CD4-positive, alpha-beta T cell treated with Interferon gamma for 1 hour (primary cell): ENCODE data around the gene SVBP.
"Not testable (repeated sequence)": the region's sequence is repeated elsewhere in the genome, so short reads cannot be mapped to it uniquely, and the experiment has no call there.

ENCODE experiments used
- DNase-seq: peaks from one replicate; pipeline ENCODE4 v3.0.0-alpha.2; 2020

The SVBP gene

GRCh38 chr1:42816585-42817439 lies at the start of gene SVBP, which contains the start of gene ERMAP:
Gene SVBP, minus strand, starts transcription at chr1:42817397. Its CDS starts 853 bp downstream, at chr1:42816544.
Gene ERMAP, plus strand, starts transcription at chr1:42817122. Its CDS starts 13,327 bp downstream, at chr1:42830449.
- peak; percentile 91 for DNase-seq

DNA sequence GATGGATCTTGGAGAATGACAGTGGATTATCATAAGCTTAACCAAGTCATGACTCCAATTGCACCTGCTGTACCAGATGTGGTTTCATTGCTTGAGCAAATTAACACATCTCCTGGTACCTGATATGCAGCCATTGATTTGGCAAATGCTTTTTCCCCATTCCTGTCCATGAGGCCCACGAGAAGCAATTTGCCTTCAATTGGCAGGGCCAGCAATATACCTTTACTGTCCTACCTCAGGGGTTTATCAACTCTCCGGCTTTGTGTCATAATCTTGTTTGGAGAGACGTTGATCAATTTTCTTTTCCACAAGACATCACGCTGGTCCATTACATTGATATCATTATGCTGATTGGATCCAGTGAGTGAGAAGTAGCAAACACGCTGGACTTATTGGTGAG lies 49.4 kb upstream of the SVBP start:
- no peak for DNase-seq

DNA sequence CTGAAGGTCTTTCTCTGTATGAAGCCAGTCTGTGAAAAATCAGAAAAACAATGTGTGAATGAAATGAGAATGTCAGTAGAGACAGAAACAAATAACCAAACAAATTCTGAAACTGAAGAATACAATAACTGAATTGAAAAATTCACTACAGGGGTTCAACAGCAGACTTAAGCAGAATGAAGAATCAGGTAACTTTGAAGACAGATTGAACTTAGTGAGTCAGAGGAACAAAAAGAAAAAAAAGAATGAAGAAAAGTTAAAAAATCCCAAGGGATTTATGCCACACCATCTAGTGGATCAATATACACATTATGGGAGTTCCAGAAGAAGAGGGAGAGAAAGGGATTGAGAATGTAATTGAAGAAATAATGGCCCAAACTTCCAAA lies 43.8 kb upstream of the SVBP start:
- no peak for DNase-seq

DNA sequence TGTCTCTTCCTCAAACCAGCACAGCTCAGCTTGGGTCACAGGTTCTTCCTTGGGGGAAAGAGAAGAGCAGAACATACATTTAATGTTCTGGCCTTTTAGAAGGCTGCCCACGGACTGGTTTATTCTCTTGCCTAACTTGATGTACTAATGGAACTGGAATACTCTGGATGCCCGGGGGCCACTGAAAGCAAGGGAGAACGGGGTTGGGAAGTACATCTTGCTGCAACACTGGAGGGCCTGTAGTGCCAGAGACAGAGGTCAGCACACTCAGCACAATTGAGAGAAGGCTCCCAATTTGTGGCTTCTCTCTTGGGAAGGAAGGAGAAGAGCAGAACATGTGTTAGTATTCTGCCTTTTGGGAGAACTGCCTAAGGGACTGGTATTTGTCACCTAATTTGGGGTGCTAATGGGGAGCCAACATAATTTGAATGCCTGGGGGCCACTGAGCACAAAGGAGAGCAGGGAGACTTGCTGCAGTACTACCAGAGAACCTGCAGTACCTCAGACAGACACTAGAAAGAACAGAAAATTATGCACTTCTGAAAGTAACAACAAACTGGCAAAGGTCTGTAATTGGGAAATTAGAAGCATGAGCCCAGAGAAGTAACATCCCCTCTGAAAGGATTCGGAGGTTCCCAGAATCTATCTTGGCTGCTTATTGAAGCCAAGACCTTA lies 43.3 kb upstream of the SVBP start:
- no peak for DNase-seq

- DNase-seq: not testable (repeated sequence)
These were observed 42.2 kb upstream of the SVBP start for GRCh38 chr1:42859366-42859765.

DNA sequence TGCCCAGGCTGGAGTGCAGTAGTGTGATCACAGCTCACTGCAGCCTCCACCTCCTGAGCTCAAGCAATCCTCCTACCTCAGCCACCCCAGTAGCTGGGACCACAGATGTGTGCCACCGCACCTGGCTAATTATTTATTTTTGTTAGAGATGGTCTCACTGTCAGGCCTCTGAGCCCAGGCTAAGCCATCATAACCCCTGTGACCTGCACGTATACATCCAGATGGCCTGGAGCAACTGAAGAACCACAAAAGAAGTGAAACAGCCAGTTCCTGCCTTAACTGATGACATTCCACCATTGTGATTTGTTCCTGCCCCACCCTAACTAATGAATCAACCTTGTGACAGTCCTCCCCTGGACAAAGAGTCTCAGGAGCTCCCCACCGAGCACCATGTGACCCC lies 39.4 kb upstream of the SVBP start:
- not testable (repeated sequence) for DNase-seq

DNA sequence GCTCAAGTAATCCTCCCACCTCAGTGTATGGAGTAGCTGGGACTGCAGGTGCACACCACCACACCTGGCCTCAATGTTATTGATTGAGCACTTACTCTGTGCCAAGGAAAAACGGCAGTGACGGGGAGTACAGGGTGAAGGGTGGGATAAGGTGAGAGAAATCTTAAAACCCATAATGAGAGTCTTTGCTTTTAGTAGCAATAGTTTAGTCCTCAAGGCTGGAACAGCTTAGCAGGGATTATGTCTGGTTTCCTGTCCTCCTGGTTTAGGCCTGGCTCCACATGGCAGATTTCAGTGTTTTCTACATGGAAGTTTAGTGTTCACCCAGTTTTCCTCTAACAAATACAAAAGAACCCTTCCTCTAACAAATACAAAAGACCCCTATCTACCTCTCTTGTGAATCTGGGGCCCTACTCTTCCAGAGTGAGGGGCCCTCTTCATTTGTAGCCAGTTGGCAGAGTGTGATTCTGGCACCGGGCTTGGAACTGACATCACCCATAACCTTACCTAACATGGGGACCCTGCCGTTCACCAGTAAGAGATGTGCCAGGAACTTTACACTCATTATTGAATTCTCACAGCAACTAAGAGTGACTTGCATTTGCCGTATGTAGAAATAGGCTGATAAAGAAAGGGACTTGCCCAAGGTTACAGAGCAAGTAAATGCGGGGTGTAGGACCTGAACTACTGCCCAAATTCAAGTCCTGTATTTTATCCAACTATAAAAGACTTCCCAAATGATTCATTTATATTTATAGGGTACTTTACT lies 36.1 kb upstream of the SVBP start:
- DNase-seq: no peak

- DNase-seq: no peak
These were observed 35.4 kb upstream of the SVBP start for GRCh38 chr1:42852608-42852980.

DNA sequence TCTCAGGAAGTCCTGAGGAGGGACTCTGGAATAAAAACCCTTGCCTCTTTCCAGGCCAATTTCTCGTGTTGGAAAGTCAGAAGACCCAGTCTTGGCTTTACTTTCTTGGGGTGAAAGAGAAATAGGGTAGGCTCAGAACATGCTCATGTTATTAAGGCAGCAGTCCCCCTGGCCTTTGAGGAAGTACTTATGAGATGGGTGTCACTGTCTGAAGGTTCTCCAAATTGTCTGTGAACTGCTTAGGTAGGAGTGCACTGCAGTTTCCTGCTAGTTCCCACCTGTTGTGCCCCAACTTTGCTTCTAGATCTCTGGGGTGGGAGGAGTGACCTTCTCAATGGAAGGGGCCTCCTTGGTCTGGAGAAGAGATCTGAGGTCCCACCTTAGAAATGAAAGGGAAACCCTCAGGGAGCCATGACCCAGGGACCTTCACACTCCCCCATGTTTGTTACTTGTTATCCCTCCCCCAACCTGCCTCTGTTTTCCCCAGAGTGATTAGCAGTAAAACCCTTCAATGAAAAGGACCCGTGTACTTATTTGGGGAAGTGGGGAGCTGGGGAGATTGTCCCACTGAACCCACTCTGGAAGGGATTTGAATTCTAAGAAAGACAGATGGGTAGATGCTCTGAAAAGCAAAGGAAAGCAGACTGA lies 34.9 kb upstream of the SVBP start:
- no peak for DNase-seq

DNA sequence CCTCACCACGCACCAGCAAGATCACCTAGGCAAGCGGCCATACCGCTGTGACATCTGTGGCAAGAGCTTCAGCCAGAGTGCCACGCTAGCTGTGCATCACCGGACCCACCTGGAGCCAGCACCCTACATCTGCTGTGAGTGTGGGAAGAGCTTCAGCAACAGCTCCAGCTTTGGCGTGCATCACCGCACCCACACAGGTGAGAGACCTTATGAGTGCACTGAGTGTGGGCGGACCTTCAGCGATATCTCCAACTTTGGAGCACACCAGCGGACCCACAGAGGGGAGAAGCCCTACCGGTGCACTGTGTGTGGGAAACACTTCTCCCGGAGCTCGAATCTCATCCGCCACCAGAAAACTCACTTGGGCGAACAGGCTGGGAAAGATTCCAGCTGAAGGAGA lies 34.2 kb upstream of the SVBP start:
- no peak for DNase-seq

DNA sequence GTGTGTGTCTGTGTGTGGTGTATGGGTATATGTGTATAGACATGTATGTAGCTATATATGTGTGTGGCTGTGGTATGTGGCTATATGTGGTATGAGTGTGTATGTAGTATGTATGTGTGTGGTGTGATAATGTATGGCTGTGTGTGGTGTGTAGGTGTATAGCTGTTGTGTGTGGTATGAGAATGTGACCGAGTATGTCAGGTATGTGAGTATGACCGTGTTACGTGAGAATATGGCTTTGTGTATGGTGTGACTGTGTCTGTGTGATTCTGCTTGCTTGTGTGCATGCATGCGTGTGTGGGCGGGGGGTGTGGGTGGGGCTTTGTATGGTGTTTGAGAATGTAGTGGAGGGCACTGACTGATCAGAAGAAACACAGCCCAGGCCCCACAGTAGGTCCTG lies 32.7 kb upstream of the SVBP start:
- no peak for DNase-seq

DNA sequence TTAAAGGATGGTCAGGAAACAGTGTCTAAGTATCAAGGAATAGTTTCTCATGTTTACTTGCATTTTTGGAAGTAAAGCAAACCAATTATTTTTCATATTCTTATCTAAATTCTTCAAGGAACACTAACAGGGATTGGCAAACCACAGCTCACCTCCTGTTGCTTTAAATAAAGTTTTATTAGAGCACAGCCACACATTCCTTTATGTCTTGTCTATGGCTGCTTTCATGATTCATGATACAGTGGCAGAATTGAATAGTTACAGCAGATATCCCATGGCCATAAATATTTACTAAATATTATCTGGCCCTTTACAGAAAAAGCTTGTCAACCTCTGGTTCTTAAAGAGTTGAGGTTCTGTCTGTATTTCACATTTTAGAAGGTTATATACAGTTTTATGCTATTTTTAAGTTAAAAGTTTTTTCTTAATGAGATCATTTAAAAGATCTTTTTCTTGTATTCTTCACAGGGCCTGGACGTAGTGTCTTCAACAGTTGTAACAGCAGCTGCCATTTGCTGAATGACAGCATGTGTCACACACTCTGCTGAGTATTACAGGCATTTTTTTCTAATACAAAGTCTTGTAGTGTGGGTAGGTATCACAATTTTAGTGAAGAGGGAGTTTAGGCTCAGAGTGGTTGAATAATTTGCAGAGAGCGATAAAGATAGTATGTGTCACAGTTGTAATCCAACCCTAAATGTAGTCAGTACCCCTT lies 31.8 kb upstream of the SVBP start:
- DNase-seq: no peak

DNA sequence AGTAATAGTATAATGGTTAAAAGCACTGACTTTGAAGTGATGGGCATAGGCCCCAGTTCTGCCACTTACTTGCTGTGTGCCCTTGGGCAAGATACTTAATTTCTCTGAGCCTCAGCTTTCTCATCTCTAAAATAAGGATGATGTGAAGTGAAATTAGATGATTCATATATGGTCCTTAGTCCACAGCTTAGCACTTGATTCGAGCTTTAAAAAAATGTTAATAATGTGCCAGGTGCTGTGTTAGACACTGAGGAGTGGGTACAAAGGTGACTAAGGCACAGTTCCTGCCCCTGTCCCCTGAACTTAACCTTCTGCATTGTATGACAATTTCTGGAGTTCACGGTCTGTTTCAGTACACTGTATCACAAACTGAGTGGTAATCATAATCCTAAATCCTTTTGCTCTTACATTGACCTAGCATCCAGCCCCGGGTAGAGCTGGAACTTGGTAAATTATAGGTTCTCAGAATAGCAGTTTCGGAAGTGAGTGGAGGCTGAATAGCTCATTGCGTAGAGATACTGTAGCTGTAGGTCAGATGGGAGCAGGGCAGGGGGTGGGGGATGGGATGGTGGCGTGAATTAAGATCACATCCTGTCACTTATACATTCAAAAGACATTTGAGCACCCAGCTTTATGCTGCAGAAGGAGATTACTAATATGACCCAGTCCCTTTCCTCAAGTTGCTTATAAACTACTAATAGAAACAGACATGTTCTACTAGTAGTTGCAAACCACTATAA lies 30.7 kb upstream of the SVBP start:
- no peak for DNase-seq

DNA sequence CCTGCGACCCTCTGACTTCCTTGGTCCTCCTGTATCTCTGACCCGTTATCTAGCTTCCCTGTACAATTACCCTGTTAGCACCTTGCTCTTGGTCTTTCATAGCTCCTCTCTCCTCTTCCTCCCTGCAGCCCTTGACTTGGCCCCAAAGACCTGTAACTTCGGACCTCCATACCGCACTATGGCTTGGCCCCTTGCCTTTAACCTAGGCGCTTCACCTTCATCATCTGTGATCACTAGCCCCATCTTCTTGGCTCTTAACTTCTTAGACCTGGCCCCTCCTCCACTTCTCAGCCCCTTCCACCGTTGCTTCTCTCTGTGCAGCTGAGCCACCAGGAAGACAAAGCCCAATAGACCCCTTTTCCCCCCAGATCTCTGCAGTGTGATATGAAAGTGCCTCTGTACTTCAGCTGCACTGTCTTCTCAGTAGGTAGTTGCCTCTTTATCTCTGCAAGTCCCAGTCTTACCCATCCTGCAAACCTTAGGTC lies 30.0 kb upstream of the SVBP start:
- DNase-seq: no peak

GRCh38 chr1:42846257-42847110 lies 29.3 kb upstream of the SVBP start, which contains the start of gene ZNF691:
Gene ZNF691, plus strand, starts transcription at chr1:42846613. Its CDS starts 3,046 bp downstream, at chr1:42849659.
- DNase-seq: peak; percentile 90

GRCh38 chr1:42845866-42846256 lies 28.7 kb upstream of the SVBP start:
- no peak for DNase-seq

- DNase-seq: no peak
These were observed 28.0 kb upstream of the SVBP start for GRCh38 chr1:42845193-42845592.

- no peak for DNase-seq
These were observed 27.5 kb upstream of the SVBP start for GRCh38 chr1:42844592-42845140.

GRCh38 chr1:42841440-42842147 lies 24.4 kb upstream of the SVBP start:
- no peak for DNase-seq
